ENCODE data around the gene MC5R.
"Not testable (repeated sequence)": the region's sequence is repeated elsewhere in the genome, so short reads cannot be mapped to it uniquely, and the experiment has no call there.

MC5R gene

DNA sequence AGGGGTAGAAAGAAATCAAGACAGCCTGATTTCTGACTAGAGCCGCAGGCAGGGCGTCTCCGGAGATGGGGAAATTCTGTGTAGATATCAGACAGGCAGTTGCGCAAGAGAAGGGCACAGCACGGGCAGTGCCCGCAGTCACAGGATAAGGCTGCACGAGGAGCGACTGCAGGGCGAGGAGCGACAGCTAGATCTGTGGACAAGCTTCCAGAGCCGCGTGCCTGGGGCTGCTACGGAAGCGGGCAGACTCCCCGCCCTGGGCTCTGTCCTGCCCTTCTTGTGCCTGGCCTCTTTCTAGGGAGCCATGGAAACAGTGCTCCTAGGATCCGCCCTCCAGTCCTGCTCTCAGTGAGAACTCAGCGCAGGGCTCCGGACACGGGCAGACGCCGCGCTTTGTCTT is 12.6 kb downstream of the MC5R start:
- in situ Hi-C loops (cut with HindIII; ENCODE audit: low sequenced_read_pairs), result no loop called here

DNA sequence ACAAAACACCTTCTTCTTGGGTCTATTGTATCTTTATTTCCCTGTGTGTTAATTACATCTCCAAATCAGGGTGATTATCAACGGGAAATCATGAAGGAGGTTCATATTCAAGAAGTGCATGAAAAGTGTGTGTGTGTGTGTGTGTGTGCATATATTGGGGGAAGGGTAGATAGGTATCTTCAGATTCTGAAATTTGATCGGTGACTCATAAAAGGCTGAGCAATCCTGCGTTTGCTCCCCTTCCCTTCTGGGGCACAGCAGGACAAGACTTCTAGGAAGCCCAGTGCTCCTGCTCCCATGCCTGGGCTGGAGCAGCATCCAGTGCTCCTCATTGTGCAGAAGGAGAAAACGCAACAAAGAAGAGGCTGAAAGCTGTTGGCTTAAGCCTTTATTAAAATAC is 25.8 kb downstream of the MC5R start:
- in situ Hi-C loops (cut with HindIII; ENCODE audit: low sequenced_read_pairs), result no loop called here

DNA sequence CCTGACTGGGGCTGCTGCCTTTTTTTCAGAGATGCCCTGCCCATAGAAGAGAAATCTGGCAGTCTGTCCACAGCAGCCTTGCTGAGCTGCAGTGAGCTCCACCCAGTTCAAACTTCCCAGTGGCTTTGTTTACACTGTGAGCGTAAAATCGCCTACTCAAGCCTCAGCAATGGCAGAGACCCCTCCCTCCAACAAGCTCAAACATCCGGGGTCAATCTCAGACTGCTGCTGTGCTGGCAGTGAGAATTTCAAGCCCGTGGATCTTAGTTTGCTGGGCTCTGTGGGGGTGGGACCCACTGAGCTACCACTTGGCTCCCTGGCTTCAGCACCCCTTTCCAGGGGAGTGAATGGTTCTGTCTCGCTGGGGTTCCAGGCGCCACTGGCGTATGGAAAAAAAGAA is 38.9 kb downstream of the MC5R start:
- in situ Hi-C loops (cut with HindIII; ENCODE audit: low sequenced_read_pairs), result not testable (repeated sequence)

DNA sequence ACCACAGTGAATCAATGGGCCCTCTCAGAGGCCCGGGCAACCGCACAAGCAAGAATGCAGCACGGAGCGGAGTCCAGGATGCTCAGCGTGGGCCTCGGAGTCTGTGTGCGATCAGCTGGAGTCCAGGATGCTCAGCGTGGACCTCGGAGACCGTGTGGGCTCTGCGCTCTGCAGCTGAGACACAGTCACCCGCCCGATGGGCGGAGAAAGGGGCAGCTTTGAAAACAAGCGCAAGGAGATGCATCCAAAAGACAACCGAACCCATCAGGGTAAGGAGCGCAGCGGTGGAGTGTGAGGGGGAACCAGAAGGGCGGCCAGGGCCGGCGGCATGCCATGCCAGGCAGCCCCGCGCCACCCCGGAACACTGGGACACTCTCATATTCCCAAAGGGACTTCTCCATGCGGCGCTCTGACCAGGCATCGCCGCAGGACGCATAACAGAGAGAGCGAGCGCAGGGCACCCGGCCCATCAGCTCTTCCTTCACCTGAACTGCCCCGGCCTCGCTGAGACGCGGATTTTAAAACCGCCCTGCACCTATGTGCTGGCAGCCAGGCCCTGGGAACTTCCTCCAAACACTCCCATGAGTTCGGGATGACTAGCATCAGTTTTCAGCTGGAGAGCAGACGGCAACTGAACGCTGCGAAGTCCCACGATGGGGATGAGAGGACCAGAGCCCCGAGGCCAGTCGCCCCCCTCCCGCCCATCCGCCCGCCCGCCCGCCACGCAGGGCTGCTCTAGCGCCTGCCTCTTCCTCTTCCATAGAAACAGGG is 44.7 kb downstream of the MC5R start:
- in situ Hi-C loops (cut with HindIII; ENCODE audit: low sequenced_read_pairs), result no loop called here

DNA sequence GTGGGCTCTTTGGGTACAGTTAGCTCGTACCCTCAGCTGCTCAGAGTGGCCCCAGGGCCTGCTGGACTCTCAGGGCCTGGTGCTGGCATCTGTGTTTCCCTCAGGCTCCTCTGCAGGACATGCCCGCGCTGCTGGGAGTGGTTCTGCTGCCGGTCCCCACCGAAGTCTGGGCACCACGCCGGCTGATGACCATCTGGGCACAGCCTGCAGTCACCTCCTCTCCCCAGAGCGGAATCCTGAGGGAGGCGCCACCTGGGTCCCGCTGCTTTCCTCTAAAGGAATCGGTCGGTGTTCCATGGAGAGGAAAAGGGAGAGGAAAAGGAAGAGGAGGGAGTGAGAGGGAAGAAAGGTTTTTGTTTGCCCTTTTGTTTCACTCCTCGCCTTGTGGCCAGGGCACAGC is 47.8 kb downstream of the MC5R start:
- in situ Hi-C loops (cut with HindIII; ENCODE audit: low sequenced_read_pairs), result no loop called here

DNA sequence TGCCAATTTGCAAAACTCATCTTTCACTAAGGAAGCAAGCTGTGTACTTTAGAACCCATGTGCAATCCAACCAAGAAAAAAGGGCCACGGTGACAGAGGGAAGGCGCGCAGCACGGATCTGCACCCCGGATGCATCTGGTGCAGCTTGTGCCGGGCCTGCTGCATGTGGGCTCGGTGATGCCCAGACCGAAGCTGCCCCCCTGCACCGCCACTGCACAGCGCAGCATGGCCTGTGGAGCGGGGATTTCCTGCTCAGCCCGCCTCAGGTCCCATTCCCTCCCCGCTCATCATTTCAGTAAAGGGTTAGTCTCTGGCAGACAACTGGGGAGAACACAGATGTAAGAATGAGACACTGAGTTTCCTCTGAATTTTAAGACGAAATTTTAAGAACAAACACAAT is 48.4 kb downstream of the MC5R start:
- in situ Hi-C loops (cut with HindIII; ENCODE audit: low sequenced_read_pairs), result no loop called here

DNA sequence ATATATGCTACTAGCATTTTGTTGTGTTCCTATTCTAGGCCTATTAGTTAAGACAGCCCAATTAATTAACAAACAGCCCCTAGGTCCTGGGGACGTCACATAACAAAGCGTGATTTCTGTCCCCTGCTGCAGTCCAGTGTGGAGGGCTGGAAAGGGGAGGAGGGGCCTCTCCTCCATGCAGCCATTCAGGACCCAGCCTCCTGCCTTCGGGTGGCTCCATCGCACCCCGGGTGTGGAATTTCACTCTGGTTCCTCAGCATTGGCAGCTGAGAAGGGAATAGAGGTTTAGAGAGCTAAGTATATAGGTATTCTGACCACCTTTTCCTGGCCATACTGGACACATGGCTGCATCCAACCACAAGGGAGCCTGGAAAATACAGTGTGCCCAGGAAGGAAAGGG is 49.0 kb downstream of the MC5R start:
- in situ Hi-C loops (cut with HindIII; ENCODE audit: low sequenced_read_pairs), result no loop called here

DNA sequence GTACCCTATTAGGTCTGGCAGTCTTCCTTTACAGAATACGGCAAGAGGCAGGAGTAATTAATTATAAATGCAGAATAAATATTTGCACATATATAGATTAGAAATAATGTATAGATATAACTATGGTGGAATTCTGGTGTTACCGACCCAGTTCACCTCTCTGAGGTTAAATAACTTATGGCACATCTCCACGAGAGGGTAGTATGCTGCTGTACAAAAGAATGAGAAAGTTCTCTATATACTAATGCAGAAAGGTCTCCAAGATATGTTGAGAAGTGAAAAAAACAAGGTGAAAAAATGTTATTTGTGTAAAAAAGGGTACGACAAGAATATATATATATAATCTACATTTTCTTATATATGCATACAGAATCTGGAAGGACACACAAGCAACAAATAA is 50.6 kb downstream of the MC5R start:
- in situ Hi-C loops (cut with HindIII; ENCODE audit: low sequenced_read_pairs), result no loop called here

Measured in endothelial cell of hepatic sinusoid (primary cell).